NT2/D1 (cell line): ENCODE results near the gene LSAMP.

ENCODE experiments used
- DNase-seq: peaks from one replicate; pipeline ENCODE4 v3.0.0-alpha.2; 2011; ENCODE audit warnings: low read depth, low spot score
- H3K27me3 ChIP-seq: 2 replicates; pipeline ENCODE4 v1.6.0; 2011; ENCODE audit warnings: mild to moderate bottlenecking; ENCODE audit not compliant: insufficient read length, insufficient read depth
- H3K36me3 ChIP-seq: 2 replicates; pipeline ENCODE4 v1.6.1; 2011; ENCODE audit warnings: mild to moderate bottlenecking, low read length, mixed read lengths; ENCODE audit not compliant: insufficient read depth, insufficient read length
- H3K4me1 ChIP-seq: 2 replicates; pipeline ENCODE4 v1.5.1; 2011; ENCODE audit not compliant: insufficient read depth, insufficient read length
- H3K4me3 ChIP-seq: 2 replicates; pipeline ENCODE4 v1.5.1; 2011; ENCODE audit warnings: low read depth; ENCODE audit not compliant: insufficient read length
- H3K9ac ChIP-seq: 2 replicates; pipeline ENCODE4 v1.6.0; 2011; ENCODE audit warnings: low read depth; ENCODE audit not compliant: insufficient read length
- H3K9me3 ChIP-seq: 2 replicates; pipeline ENCODE4 v1.5.1; 2011; ENCODE audit warnings: mild to moderate bottlenecking, low read length; ENCODE audit not compliant: insufficient read depth
- SUZ12 ChIP-seq: IDR thresholded peaks from 2 replicates; pipeline ENCODE4 v1.6.1; 2011; ENCODE audit not compliant: insufficient read length, insufficient read depth; ENCODE audit errors: extremely low read depth
- YY1 ChIP-seq: IDR thresholded peaks from 2 replicates; pipeline ENCODE4 v1.6.1; 2011; ENCODE audit not compliant: insufficient read length, insufficient read depth
- ZNF274 ChIP-seq: IDR thresholded peaks from 2 replicates; pipeline ENCODE4 v1.6.1; 2011; ENCODE audit warnings: mild to moderate bottlenecking, low read depth, low read length

Gene LSAMP

GRCh38 chr3:115808816-115809215 is 636.5 kb downstream of the LSAMP start:
- Histone ChIP-seq H3K9ac (no peak overlapping the region), H3K4me3 (no peak overlapping the region)
- DNase-seq: no peak

GRCh38 chr3:115808244-115808643 is 637.0 kb downstream of the LSAMP start:
- Histone ChIP-seq H3K9ac (no peak overlapping the region), H3K4me3 (no peak overlapping the region), H3K27me3 (no peaks in the 10 kb centered on the region), H3K36me3 (no peaks in the 10 kb centered on the region), H3K4me1 (no peaks in the 10 kb centered on the region), H3K9me3 (0 out of 2 replicates have a peak, but pooled peaks cover 5% of the 10 kb centered on the region)
- DNase-seq: no peak
- no peak for TF ChIP-seq YY1
- no peak for TF ChIP-seq SUZ12
- TF ChIP-seq ZNF274: no peak

More at GRCh38 chr3:115808816-115809215, 636.5 kb downstream of the LSAMP start:
- TF ChIP-seq ZNF274 (no peak), YY1 (no peak), SUZ12 (no peak)
- H3K4me1 ChIP-seq: no peaks in the 10 kb centered on the region
- no peaks in the 10 kb centered on the region for H3K27me3 ChIP-seq
- H3K9me3 ChIP-seq: 0 out of 2 replicates have a peak, but pooled peaks cover 5% of the 10 kb centered on the region
- no peaks in the 10 kb centered on the region for H3K36me3 ChIP-seq

GRCh38 chr3:115806501-115806900 is 638.8 kb downstream of the LSAMP start:
- H3K9ac ChIP-seq: no peak overlapping the region
- no peaks in the 10 kb centered on the region for H3K36me3 ChIP-seq
- H3K4me3 ChIP-seq: no peak overlapping the region
- no peaks in the 10 kb centered on the region for H3K27me3 ChIP-seq
- no peak for TF ChIP-seq SUZ12
- TF ChIP-seq ZNF274: no peak
- no peak for TF ChIP-seq YY1
- 0 out of 2 replicates have a peak, but pooled peaks cover 5% of the 10 kb centered on the region for H3K9me3 ChIP-seq
- no peaks in the 10 kb centered on the region for H3K4me1 ChIP-seq
- no peak for DNase-seq

- no peaks in the 10 kb centered on the region for H3K27me3 ChIP-seq
- H3K9me3 ChIP-seq: 0 out of 2 replicates have a peak, but pooled peaks cover 9% of the 10 kb centered on the region
- no peak overlapping the region for H3K4me3 ChIP-seq
- H3K4me1 ChIP-seq: no peaks in the 10 kb centered on the region
- H3K9ac ChIP-seq: no peak overlapping the region
- no peak for DNase-seq
- TF ChIP-seq ZNF274: no peak
- H3K36me3 ChIP-seq: no peaks in the 10 kb centered on the region
Measured at GRCh38 chr3:115805520-115805919, 639.8 kb downstream of the LSAMP start.

- no peak overlapping the region for H3K4me3 ChIP-seq
- no peaks in the 10 kb centered on the region for H3K4me1 ChIP-seq
- H3K36me3 ChIP-seq: no peaks in the 10 kb centered on the region
- no peaks in the 10 kb centered on the region for H3K27me3 ChIP-seq
- 0 out of 2 replicates have a peak, but pooled peaks cover 11% of the 10 kb centered on the region for H3K9me3 ChIP-seq
- DNase-seq: no peak
- no peak for TF ChIP-seq YY1
- no peak for TF ChIP-seq ZNF274
- no peak for TF ChIP-seq SUZ12
- no peak overlapping the region for H3K9ac ChIP-seq
Measured at GRCh38 chr3:115804713-115805119, 640.6 kb downstream of the LSAMP start.

GRCh38 chr3:115804200-115804599 is 641.1 kb downstream of the LSAMP start:
- Histone ChIP-seq H3K27me3 (no peaks in the 10 kb centered on the region), H3K36me3 (no peaks in the 10 kb centered on the region), H3K4me3 (no peak overlapping the region), H3K9me3 (0 out of 2 replicates have a peak, but pooled peaks cover 11% of the 10 kb centered on the region), H3K9ac (no peak overlapping the region), H3K4me1 (no peaks in the 10 kb centered on the region)
- TF ChIP-seq SUZ12 (no peak), YY1 (no peak), ZNF274 (no peak)
- no peak for DNase-seq

- Histone ChIP-seq H3K9me3 (0 out of 2 replicates have a peak, but pooled peaks cover 11% of the 10 kb centered on the region), H3K9ac (no peak overlapping the region), H3K36me3 (no peaks in the 10 kb centered on the region), H3K27me3 (no peaks in the 10 kb centered on the region), H3K4me3 (no peak overlapping the region), H3K4me1 (no peaks in the 10 kb centered on the region)
- DNase-seq: no peak
- TF ChIP-seq SUZ12 (no peak), ZNF274 (no peak), YY1 (no peak)
Measured at GRCh38 chr3:115803661-115804060, 641.6 kb downstream of the LSAMP start.
